ENCODE results near the gene AKAP12.
A peak's percentile ranks its signal among the peaks of the same experiment; 100 is the strongest.
"Not testable (repeated sequence)": the region's sequence is repeated elsewhere in the genome, so short reads cannot be mapped to it uniquely, and the experiment has no call there.

The AKAP12 gene

GRCh38 chr6:151377095-151377494, 137.3 kb downstream of the AKAP12 start:
- no peak overlapping the region for H3K4me3 ChIP-seq (ENCODE audit: control insufficient read depth, low read depth, low read length)
- DNase-seq (ENCODE audit: low read depth): no peak
- no peak for TF ChIP-seq CTCF (IDR thresholded peaks at IDR 0.05; ENCODE audit: control insufficient read depth, insufficient read depth, low read depth, low read length, missing control alignments)

GRCh38 chr6:151379933-151380847, 140.4 kb downstream of the AKAP12 start:
- 0 out of 2 replicates have a peak overlapping the region, but pooled peaks have one; percentile 2 for H3K4me3 ChIP-seq (ENCODE audit: control insufficient read depth, low read depth, low read length)
- DNase-seq (ENCODE audit: low read depth): no peak

GRCh38 chr6:151380848-151381205, 141.1 kb downstream of the AKAP12 start:
- no peak overlapping the region for H3K4me3 ChIP-seq (ENCODE audit: control insufficient read depth, low read depth, low read length)
- no peak for DNase-seq (ENCODE audit: low read depth)
- TF ChIP-seq CTCF (IDR thresholded peaks at IDR 0.05; ENCODE audit: control insufficient read depth, insufficient read depth, low read depth, low read length, missing control alignments): no peak

More at GRCh38 chr6:151379933-151380847, 140.4 kb downstream of the AKAP12 start:
- TF ChIP-seq CTCF (IDR thresholded peaks at IDR 0.05; ENCODE audit: control insufficient read depth, insufficient read depth, low read depth, low read length, missing control alignments): no peak

DNA sequence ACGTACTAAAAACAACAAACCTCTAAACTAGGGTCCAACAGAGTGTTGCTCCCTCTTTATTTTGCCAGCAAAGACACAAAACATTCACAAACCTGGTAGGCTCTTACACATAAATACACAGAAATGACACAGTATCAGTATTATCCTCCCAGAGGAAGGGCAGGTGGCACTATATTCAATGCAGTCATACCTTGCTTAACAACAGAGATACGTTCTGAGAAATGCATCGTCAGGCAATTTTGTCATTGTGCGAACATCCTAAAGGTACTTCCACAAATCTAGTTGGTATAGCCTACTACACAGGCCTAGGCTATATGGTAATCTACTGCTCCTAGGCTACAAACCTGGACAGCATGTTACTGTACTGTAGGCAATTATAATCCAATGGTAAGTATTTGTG, 142.0 kb downstream of the AKAP12 start:
- no peak for DNase-seq (ENCODE audit: low read depth)
- H3K4me3 ChIP-seq (ENCODE audit: control insufficient read depth, low read depth, low read length): no peak overlapping the region
- no peak for TF ChIP-seq CTCF (IDR thresholded peaks at IDR 0.05; ENCODE audit: control insufficient read depth, insufficient read depth, low read depth, low read length, missing control alignments)

GRCh38 chr6:151382631-151383030, 142.9 kb downstream of the AKAP12 start:
- not testable (repeated sequence) for H3K4me3 ChIP-seq (ENCODE audit: control insufficient read depth, low read depth, low read length); DNase-seq (ENCODE audit: low read depth)

GRCh38 chr6:151384151-151384550, 144.4 kb downstream of the AKAP12 start:
- no peak for DNase-seq (ENCODE audit: low read depth)
- H3K4me3 ChIP-seq (ENCODE audit: control insufficient read depth, low read depth, low read length): no peak overlapping the region
- no peak for TF ChIP-seq CTCF (IDR thresholded peaks at IDR 0.05; ENCODE audit: control insufficient read depth, insufficient read depth, low read depth, low read length, missing control alignments)

GRCh38 chr6:151385177-151385576, 145.4 kb downstream of the AKAP12 start:
- H3K4me3 ChIP-seq (ENCODE audit: control insufficient read depth, low read depth, low read length): no peak overlapping the region
- TF ChIP-seq CTCF (IDR thresholded peaks at IDR 0.05; ENCODE audit: control insufficient read depth, insufficient read depth, low read depth, low read length, missing control alignments): no peak
- no peak for DNase-seq (ENCODE audit: low read depth)
